ENCODE data around the gene SLC39A8.
A peak's percentile ranks its signal among the peaks of the same experiment; 100 is the strongest.
"Not testable (repeated sequence)": the region's sequence is repeated elsewhere in the genome, so short reads cannot be mapped to it uniquely, and the experiment has no call there.

The SLC39A8 gene

GRCh38 chr4:102344954-102345794 lies at the start of gene SLC39A8:
Gene SLC39A8, minus strand, starts transcription at chr4:102345482. Its CDS starts 820 bp downstream, at chr4:102344662.
- DNase-seq = peak; percentile 86

- DNase-seq = no peak
Observed at GRCh38 chr4:102392033-102392744, 46.9 kb upstream of the SLC39A8 start.

GRCh38 chr4:102390438-102390837 lies 45.2 kb upstream of the SLC39A8 start:
- DNase-seq = peak; percentile 36

GRCh38 chr4:102388611-102389010 lies 43.3 kb upstream of the SLC39A8 start:
- DNase-seq = no peak

GRCh38 chr4:102387552-102388150 lies 42.4 kb upstream of the SLC39A8 start:
- no peak for DNase-seq

GRCh38 chr4:102386966-102387365 lies 41.7 kb upstream of the SLC39A8 start:
- no peak for DNase-seq

- not testable (repeated sequence) for DNase-seq
Observed at GRCh38 chr4:102380253-102380652, 35.0 kb upstream of the SLC39A8 start.

- no peak for DNase-seq
Observed at GRCh38 chr4:102362922-102363432, 17.7 kb upstream of the SLC39A8 start.

- no peak for DNase-seq
Observed at GRCh38 chr4:102358128-102358527, 12.8 kb upstream of the SLC39A8 start.

- DNase-seq = not testable (repeated sequence)
Observed at GRCh38 chr4:102357637-102358036, 12.4 kb upstream of the SLC39A8 start.

GRCh38 chr4:102356562-102357202 lies 11.4 kb upstream of the SLC39A8 start:
- DNase-seq = no peak

- DNase-seq = no peak
Observed at GRCh38 chr4:102355748-102356147, 10.5 kb upstream of the SLC39A8 start.

- DNase-seq = no peak
Observed at GRCh38 chr4:102354671-102355454, 9.6 kb upstream of the SLC39A8 start.

- DNase-seq = no peak
Observed at GRCh38 chr4:102352781-102353180, 7.5 kb upstream of the SLC39A8 start.

- DNase-seq = no peak
Observed at GRCh38 chr4:102350634-102351033, 5.4 kb upstream of the SLC39A8 start.

GRCh38 chr4:102348701-102349100 lies 3.4 kb upstream of the SLC39A8 start:
- no peak for DNase-seq

- DNase-seq = no peak
Observed at GRCh38 chr4:102345795-102346100, 466 bp upstream of the SLC39A8 start.

- DNase-seq = peak; percentile 55
Observed at GRCh38 chr4:102344520-102344953, 745 bp downstream of the SLC39A8 start.

GRCh38 chr4:102343964-102344519 lies 1.2 kb downstream of the SLC39A8 start:
- no peak for DNase-seq

GRCh38 chr4:102342404-102343074 lies 2.7 kb downstream of the SLC39A8 start:
- DNase-seq = no peak

GRCh38 chr4:102341201-102341600 lies 4.1 kb downstream of the SLC39A8 start:
- no peak for DNase-seq

Data from GDM1 (cell line).